Measurements from ENCODE around the gene IFIT2.

- TF ChIP-seq CTCF (IDR thresholded peaks at IDR 0.05) = no peak
- no peak for TF ChIP-seq POLR2A (IDR thresholded peaks at IDR 0.05)
These were observed 39.8 kb downstream of the IFIT2 start for GRCh38 chr10:89341649-89342048.

All from right lobe of liver (tissue), 4 donors.